K562 (cell line): ENCODE measurements around the gene PRKCE. TPM values are rescaled to one million over a fixed set of nuclear protein-coding genes. Genes with fewer than 3 reads are reported as not detected.

ENCODE experiments used
- ATAC-seq: fragments of 200-7000 bp; cut with Tn5 transposase; 3 replicates; pipeline ENCODE4 v1.9.1; 2020; ENCODE audit warnings: moderate library complexity
- BruUV-seq: library from RNA; stranded (reverse); fragments of 400-500 nt; replicated peaks from 2 replicates; lab custom pipeline; 2021; lab: Mats Ljungman, UMichigan
- CTCF ChIA-PET: fragments of 300-600 bp; formaldehyde crosslinking; extraction: SDS; loops from one replicate; lab custom pipeline; 2021; ENCODE audit warnings: low intra/inter-chr PET ratio; lab: Yijun Ruan, JAX
- POLR2A ChIA-PET: fragments of 300-600, 350-650 bp; sonication (Branson Sonifier 250); formaldehyde crosslinking; extraction: SDS; loops from one replicate; lab custom pipeline; 2021; ENCODE audit warnings: antibody characterized with exemption, inconsistent platforms; lab: Yijun Ruan, JAX
- DNase-seq, 4 experiments: peaks; one replicate each; pipeline versions ENCODE4 v3.0.0 to v3.0.0-alpha.2; 2011 to 2018; ENCODE audit warnings: low spot score in 3 of 4, mixed read lengths in 3 of 4; ENCODE audit errors: extremely low read depth in 1 of 4
- FAIRE-seq: peaks from 2 replicates; lab custom pipeline; 2011; peaks lifted over from hg19 to GRCh38; lab: Jason Lieb, UNC
- H2AFZ ChIP-seq: 2 replicates; pipeline ENCODE4 v1.6.0; 2011; ENCODE audit warnings: low read depth, low read length, control low read depth, inconsistent platforms
- H3K27ac ChIP-seq: fragments of 200-600 bp; 3 replicates; pipeline ENCODE4 v1.8.0; 2011; ENCODE audit warnings: low read depth, mild to moderate bottlenecking, control low read depth, inconsistent platforms, low read length, moderate library complexity, mixed read lengths; ENCODE audit errors: extremely low read depth
- H3K27me3 ChIP-seq, 2 experiments: fragments of 300-600 bp in 1 of 2; 2 replicates in 1 of 2; 3 replicates in 1 of 2; pipeline versions ENCODE4 v1.6.0 to v1.8.0; 2011; ENCODE audit warnings: inconsistent platforms in 2 of 2, low read length in 2 of 2, mild to moderate bottlenecking in 1 of 2, mixed read lengths in 1 of 2, moderate library complexity in 1 of 2; ENCODE audit not compliant: control insufficient read depth in 2 of 2, insufficient read depth in 2 of 2
- H3K36me3 ChIP-seq: fragments of 300-600 bp; 3 replicates; pipeline ENCODE4 v1.8.0; 2011; ENCODE audit warnings: mild to moderate bottlenecking, low read length, inconsistent platforms; ENCODE audit not compliant: control insufficient read depth, insufficient read depth
- H3K4me1 ChIP-seq, 2 experiments: fragments of 200-600 bp in 1 of 2; replicated peaks in 1 of 2; 2 replicates in 1 of 2; 3 replicates in 1 of 2; pipeline versions ENCODE4 v1.5.1 to v1.8.0; 2011; ENCODE audit warnings: inconsistent platforms in 2 of 2, low read length in 2 of 2, mild to moderate bottlenecking in 1 of 2, mixed read lengths in 1 of 2, moderate library complexity in 1 of 2; ENCODE audit not compliant: control insufficient read depth in 2 of 2, insufficient read depth in 2 of 2
- H3K4me2 ChIP-seq: 2 replicates; pipeline ENCODE4 v1.6.1; 2011; ENCODE audit warnings: low read length, control low read depth, inconsistent platforms, mixed read lengths; ENCODE audit not compliant: insufficient read depth
- H3K4me3 ChIP-seq: fragments of 200-600 bp; sonication (generic), shearing (Covaris generic); 2 replicates; pipeline ENCODE4 v1.5.1; 2016; ENCODE audit warnings: control low read depth, inconsistent platforms
- H3K79me2 ChIP-seq: fragments of 200-600 bp; 3 replicates; pipeline ENCODE4 v1.8.0; 2011; ENCODE audit warnings: low read length, inconsistent platforms; ENCODE audit not compliant: control insufficient read depth, insufficient read depth
- H3K9ac ChIP-seq, 2 experiments: 2 replicates each; pipeline versions ENCODE4 v1.6.0 to v1.6.1; 2011; ENCODE audit warnings: low read depth in 2 of 2, low read length in 2 of 2, control low read depth in 1 of 2, inconsistent platforms in 1 of 2, mild to moderate bottlenecking in 1 of 2, mixed read lengths in 1 of 2; ENCODE audit not compliant: insufficient read depth in 1 of 2
- H3K9me1 ChIP-seq: one replicate; pipeline ENCODE4 v1.6.0; 2011; ENCODE audit warnings: inconsistent platforms, mild to moderate bottlenecking, low read length, moderate library complexity; ENCODE audit not compliant: control insufficient read depth, insufficient read depth
- H3K9me3 ChIP-seq: replicated peaks from 2 replicates; pipeline ENCODE4 v1.5.1; 2011; ENCODE audit warnings: low read depth, low read length, inconsistent platforms; ENCODE audit not compliant: control insufficient read depth, insufficient read depth
- H4K20me1 ChIP-seq: replicated peaks from 2 replicates; pipeline ENCODE4 v1.6.1; 2011; ENCODE audit warnings: low read length, inconsistent platforms, mixed read lengths; ENCODE audit not compliant: control insufficient read depth, insufficient read depth
- ATF1 ChIP-seq, 2 experiments: fragments of 450-650 bp in 1 of 2; IDR thresholded peaks; 2 replicates each; pipeline ENCODE4 v1.6.1; 2016; ENCODE audit warnings: missing compliant biosample characterization in 1 of 2, missing genetic modification characterization in 1 of 2
- BDP1 ChIP-seq: IDR thresholded peaks from 3 replicates; pipeline ENCODE4 v1.6.1; 2011; ENCODE audit not compliant: insufficient read length, insufficient read depth
- CBX1 ChIP-seq: sonication (generic); IDR thresholded peaks from 2 replicates; pipeline ENCODE4 v1.6.1; 2016; ENCODE audit warnings: antibody characterized with exemption, low read depth, mild to moderate bottlenecking
- CSDE1 ChIP-seq, 2 experiments: fragments of 450-650 bp; IDR thresholded peaks; 2 replicates each; pipeline ENCODE4 v1.6.1; 2016; ENCODE audit warnings: mild to moderate bottlenecking in 1 of 2
- EP300 ChIP-seq: IDR thresholded peaks from 2 replicates; pipeline ENCODE4 v1.6.1; 2012; ENCODE audit warnings: low read length, improper control_type of control experiment
- POLR2AphosphoS2 ChIP-seq: IDR thresholded peaks from 2 replicates; pipeline ENCODE4 v1.6.1; 2012; ENCODE audit warnings: low read length, improper control_type of control experiment
- SETDB1 ChIP-seq: IDR thresholded peaks from one replicate; pipeline ENCODE4 v1.6.1; 2012; ENCODE audit warnings: low read length, control low read depth, inconsistent platforms
- XRCC4 ChIP-seq: IDR thresholded peaks from one replicate; pipeline ENCODE4 v1.6.1; 2011; ENCODE audit not compliant: insufficient read depth, insufficient read length; ENCODE audit errors: extremely low read depth
- ZKSCAN1 ChIP-seq: fragments of 150-350 bp; IDR thresholded peaks from 2 replicates; pipeline ENCODE4 v1.6.1; 2016; ENCODE audit warnings: low read depth, low read length
- ZNF3 ChIP-seq: fragments of 250-450 bp; sonication (Bioruptor Pico); IDR thresholded peaks from 2 replicates; pipeline ENCODE4 v1.5.0; 2021; ENCODE audit warnings: mild to moderate bottlenecking, moderate library complexity
- ZNF311 ChIP-seq: fragments of 250-450 bp; sonication (Bioruptor Pico); IDR thresholded peaks from 2 replicates; pipeline ENCODE4 v1.4.0; 2020; ENCODE audit warnings: mild to moderate bottlenecking, moderate library complexity
- ZNF77 ChIP-seq: fragments of 250-450 bp; sonication (Bioruptor Pico); IDR thresholded peaks from 2 replicates; pipeline ENCODE4 v1.5.0; 2020
- ZNF778 ChIP-seq: fragments of 450-650 bp; formaldehyde crosslinking; IDR thresholded peaks from 2 replicates; pipeline ENCODE4 v1.4.0; 2020; ENCODE audit warnings: mild to moderate bottlenecking, moderate library complexity
- WGBS: fragments of 100-300 bp; shearing (Covaris generic); methylation state at CpG from one replicate; pipeline ENCODE4 v1.1.6; 2016; ENCODE audit warnings: low coverage, mixed read lengths; ENCODE audit not compliant: insufficient coverage; ENCODE audit errors: missing lambda C conversion rate; 5-methylcytosine and 5-hydroxymethylcytosine counted together
- in situ Hi-C: fragments of 300-500 bp; cut with MboI; formaldehyde crosslinking; loops from 4 replicates; pipeline ENCODE4 v1.15.0; 2018; ENCODE audit warnings: inconsistent platforms, mixed read lengths
- intact Hi-C: fragments of 100-400 bp; cut with micrococcal nuclease; formaldehyde crosslinking; loops from 2 replicates; pipeline ENCODE4 v1.14.2; 2022
- polyA plus RNA-seq, 8 experiments: library from polyadenylated mRNA; depleted of rRNA in 4 of 8; stranded (reverse) in 5 of 8; unstranded in 3 of 8; fragments of >200 nt; fragmentation: Nextera tagmentation in 2 of 8; fragmentation: Illumina TruSeq in 1 of 8; extraction: Ambion mirVana in 2 of 8; extraction: Trizol in 1 of 8; gene quantifications; 2 replicates each; pipeline versions ENCODE4 v1.2.1 to v1.2.3, GENCODE V29; 2011 to 2014; ENCODE audit warnings: inconsistent platforms in 1 of 8, missing spikeins in 1 of 8
- total RNA-seq, 7 experiments: library from RNA; depleted of rRNA in 6 of 7; stranded (reverse); fragments of >200 nt in 6 of 7; fragmentation: Illumina TruSeq in 2 of 7; extraction: Trizol in 2 of 7; gene quantifications; 2 replicates each; pipeline versions ENCODE4 v1.2.1 to v1.2.3, GENCODE V29; 2011 to 2021; ENCODE audit warnings: low replicate concordance in 1 of 7
- TF ChIP-seq, protein P1 (sequence below): sonication (generic); formaldehyde crosslinking; IDR thresholded peaks from 2 replicates; pipeline ENCODE4 v1.8.0; 2023; ENCODE audit warnings: missing genetic modification reagents, mild to moderate bottlenecking, borderline replicate concordance
- TF ChIP-seq, protein P2 (sequence below), 2 experiments: fragments of 450-650 bp; conservative IDR thresholded peaks; 2 replicates each; pipeline ENCODE4 v1.6.1; 2017; ENCODE audit warnings: mild to moderate bottlenecking in 2 of 2, moderate library complexity in 2 of 2

PRKCE gene
- total and polyA plus RNA-seq, 9 of the 15 experiments (the other 6 are each of a cell fraction or from before 2014, with no cell fraction given): 0.06 to 1.0 (median 0.22) TPM; not detected in 1

DNA sequence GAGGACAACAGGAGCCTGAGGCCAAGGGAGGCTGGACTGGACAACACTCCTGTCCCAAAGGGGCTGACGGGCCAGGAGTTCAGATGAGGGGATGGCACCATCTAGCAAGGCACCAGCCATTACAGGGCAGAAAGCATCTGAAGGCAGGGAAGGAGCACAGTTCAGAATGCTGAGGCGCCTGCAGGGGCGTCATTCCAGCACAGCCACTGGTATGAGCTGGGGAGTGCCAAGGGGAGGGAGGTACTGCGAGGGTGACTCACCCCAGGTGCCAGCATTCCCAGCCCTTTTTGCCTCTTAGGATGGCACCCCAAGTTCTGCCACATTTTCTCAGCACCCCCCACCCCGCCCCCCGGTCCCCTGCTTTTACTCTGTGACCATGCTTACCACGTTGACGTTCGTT lies 515.9 kb downstream of the PRKCE start:
- Histone ChIP-seq H3K4me3 (no peak overlapping the region), H3K4me1 (no peaks in the 10 kb centered on the region), H3K9ac (no peak overlapping the region), H4K20me1 (no peaks in the 10 kb centered on the region; the same call in none of the 2 replicates), H3K36me3 (no peaks in the 10 kb centered on the region), H3K79me2 (no peaks in the 10 kb centered on the region), H3K27ac (no peak overlapping the region), H3K9me1 (no peaks in the 10 kb centered on the region), H3K9me3 (no peaks in the 10 kb centered on the region), H2AFZ (no peak overlapping the region), H3K27me3 (peaks cover 16 to 62% of the 10 kb centered on the region in 2 experiments; a peak in 4 of 5 replicates), H3K4me2 (no peak overlapping the region)
- intact Hi-C loops (no loop called here), in situ Hi-C loops (no loop called here)
- TF ChIP-seq ZNF311 (CRISPR knock-in tag) (no peak), SETDB1 (no peak), BDP1 (no peak), XRCC4 (no peak), ZNF778 (CRISPR knock-in tag) (no peak), POLR2AphosphoS2 (no peak), ZNF77 (CRISPR knock-in tag) (no peak), ZKSCAN1 (no peak), ZNF3 (CRISPR knock-in tag) (no peak), CSDE1 (IDR thresholded peaks at IDR 0.05) (no peak), ATF1 (CRISPR knock-in tag; IDR thresholded peaks at IDR 0.05) (no peak), ATF1 (tag; IDR thresholded peaks at IDR 0.05) (no peak), EP300 (no peak), CBX1 (no peak)
- TF ChIP-seq, protein P1, sequence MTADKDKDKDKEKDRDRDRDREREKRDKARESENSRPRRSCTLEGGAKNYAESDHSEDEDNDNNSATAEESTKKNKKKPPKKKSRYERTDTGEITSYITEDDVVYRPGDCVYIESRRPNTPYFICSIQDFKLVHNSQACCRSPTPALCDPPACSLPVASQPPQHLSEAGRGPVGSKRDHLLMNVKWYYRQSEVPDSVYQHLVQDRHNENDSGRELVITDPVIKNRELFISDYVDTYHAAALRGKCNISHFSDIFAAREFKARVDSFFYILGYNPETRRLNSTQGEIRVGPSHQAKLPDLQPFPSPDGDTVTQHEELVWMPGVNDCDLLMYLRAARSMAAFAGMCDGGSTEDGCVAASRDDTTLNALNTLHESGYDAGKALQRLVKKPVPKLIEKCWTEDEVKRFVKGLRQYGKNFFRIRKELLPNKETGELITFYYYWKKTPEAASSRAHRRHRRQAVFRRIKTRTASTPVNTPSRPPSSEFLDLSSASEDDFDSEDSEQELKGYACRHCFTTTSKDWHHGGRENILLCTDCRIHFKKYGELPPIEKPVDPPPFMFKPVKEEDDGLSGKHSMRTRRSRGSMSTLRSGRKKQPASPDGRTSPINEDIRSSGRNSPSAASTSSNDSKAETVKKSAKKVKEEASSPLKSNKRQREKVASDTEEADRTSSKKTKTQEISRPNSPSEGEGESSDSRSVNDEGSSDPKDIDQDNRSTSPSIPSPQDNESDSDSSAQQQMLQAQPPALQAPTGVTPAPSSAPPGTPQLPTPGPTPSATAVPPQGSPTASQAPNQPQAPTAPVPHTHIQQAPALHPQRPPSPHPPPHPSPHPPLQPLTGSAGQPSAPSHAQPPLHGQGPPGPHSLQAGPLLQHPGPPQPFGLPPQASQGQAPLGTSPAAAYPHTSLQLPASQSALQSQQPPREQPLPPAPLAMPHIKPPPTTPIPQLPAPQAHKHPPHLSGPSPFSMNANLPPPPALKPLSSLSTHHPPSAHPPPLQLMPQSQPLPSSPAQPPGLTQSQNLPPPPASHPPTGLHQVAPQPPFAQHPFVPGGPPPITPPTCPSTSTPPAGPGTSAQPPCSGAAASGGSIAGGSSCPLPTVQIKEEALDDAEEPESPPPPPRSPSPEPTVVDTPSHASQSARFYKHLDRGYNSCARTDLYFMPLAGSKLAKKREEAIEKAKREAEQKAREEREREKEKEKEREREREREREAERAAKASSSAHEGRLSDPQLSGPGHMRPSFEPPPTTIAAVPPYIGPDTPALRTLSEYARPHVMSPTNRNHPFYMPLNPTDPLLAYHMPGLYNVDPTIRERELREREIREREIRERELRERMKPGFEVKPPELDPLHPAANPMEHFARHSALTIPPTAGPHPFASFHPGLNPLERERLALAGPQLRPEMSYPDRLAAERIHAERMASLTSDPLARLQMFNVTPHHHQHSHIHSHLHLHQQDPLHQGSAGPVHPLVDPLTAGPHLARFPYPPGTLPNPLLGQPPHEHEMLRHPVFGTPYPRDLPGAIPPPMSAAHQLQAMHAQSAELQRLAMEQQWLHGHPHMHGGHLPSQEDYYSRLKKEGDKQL (CRISPR knock-in tag): no peak
- TF ChIP-seq, protein P2, sequence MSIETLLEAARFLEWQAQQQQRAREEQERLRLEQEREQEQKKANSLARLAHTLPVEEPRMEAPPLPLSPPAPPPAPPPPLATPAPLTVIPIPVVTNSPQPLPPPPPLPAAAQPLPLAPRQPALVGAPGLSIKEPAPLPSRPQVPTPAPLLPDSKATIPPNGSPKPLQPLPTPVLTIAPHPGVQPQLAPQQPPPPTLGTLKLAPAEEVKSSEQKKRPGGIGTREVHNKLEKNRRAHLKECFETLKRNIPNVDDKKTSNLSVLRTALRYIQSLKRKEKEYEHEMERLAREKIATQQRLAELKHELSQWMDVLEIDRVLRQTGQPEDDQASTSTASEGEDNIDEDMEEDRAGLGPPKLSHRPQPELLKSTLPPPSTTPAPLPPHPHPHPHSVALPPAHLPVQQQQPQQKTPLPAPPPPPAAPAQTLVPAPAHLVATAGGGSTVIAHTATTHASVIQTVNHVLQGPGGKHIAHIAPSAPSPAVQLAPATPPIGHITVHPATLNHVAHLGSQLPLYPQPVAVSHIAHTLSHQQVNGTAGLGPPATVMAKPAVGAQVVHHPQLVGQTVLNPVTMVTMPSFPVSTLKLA (conservative IDR thresholded peaks at IDR 0.05): no peak
- POLR2A ChIA-PET: no interaction called here
- 2% methylated on average over 9 of the region's 9 CpGs for WGBS
- no peak for ATAC-seq
- no peak for DNase-seq
- CTCF ChIA-PET: no interaction called here
- FAIRE-seq: no peak
- BruUV-seq: no TSS peak
